B cell (primary cell): ENCODE data around the gene GRIP1. TPM values are rescaled to one million over a fixed set of nuclear protein-coding genes. Genes with fewer than 3 reads are reported as not detected.

ENCODE experiments used
- ATAC-seq: fragments of 200-7000 bp; cut with Tn5 transposase; one replicate; pipeline ENCODE4 v1.10.0; 2021; ENCODE audit warnings: low read depth, mild to moderate bottlenecking, moderate number of reproducible peaks, moderate library complexity
- CTCF ChIA-PET: fragments of 350-600 bp; sonication (Branson Sonifier 250); formaldehyde crosslinking; loops from one replicate; lab custom pipeline; 2021; ENCODE audit warnings: antibody characterized with exemption, inconsistent platforms; lab: Charles Lee
- POLR2A ChIA-PET: fragments of 350-600 bp; sonication (Branson Sonifier 250); formaldehyde crosslinking; loops from one replicate; lab custom pipeline; 2021; ENCODE audit warnings: antibody characterized with exemption; lab: Charles Lee
- DNase-seq: peaks from one replicate; pipeline ENCODE4 v3.0.0; 2013
- H2AFZ ChIP-seq: 2 replicates; pipeline ENCODE4 v1.6.1; 2012; ENCODE audit warnings: mild to moderate bottlenecking, low read depth, low read length; ENCODE audit not compliant: insufficient read depth, poor library complexity, severe bottlenecking
- H3K27ac ChIP-seq, 2 donors: 1 replicate in 1 of 2; 2 replicates in 1 of 2; pipeline ENCODE4 v1.5.1; 2012 to 2013; ENCODE audit warnings: low read length in 2 of 2, mild to moderate bottlenecking in 2 of 2, moderate library complexity in 1 of 2
- H3K27me3 ChIP-seq, 4 experiments: fragments of 200-600 bp in 1 of 4; sonication (generic) in 1 of 4; replicated peaks in 1 of 4; 1 replicate in 2 of 4; 2 replicates in 2 of 4; pipeline versions ENCODE4 v1.6.1 to v1.7.0; 2013 to 2016; ENCODE audit warnings: low read length in 3 of 4, mild to moderate bottlenecking in 2 of 4, mixed read lengths in 1 of 4, moderate library complexity in 1 of 4; ENCODE audit not compliant: insufficient read depth in 4 of 4, control insufficient read depth in 3 of 4; ENCODE audit errors: control extremely low read depth in 1 of 4
- H3K36me3 ChIP-seq, 2 experiments: replicated peaks in 1 of 2; 1 replicate in 1 of 2; 2 replicates in 1 of 2; pipeline versions ENCODE4 v1.6.1 to v1.7.1; 2013; ENCODE audit warnings: low read length in 1 of 2; ENCODE audit not compliant: insufficient read depth in 2 of 2, control insufficient read depth in 1 of 2; ENCODE audit errors: control extremely low read depth in 1 of 2, extremely low read depth in 1 of 2
- H3K4me1 ChIP-seq, 2 donors: fragments of 200-600 bp in 1 of 2; sonication (generic) in 1 of 2; 1 replicate in 1 of 2; 2 replicates in 1 of 2; pipeline versions ENCODE4 v1.5.1 to v1.6.1; 2013 to 2017; ENCODE audit warnings: low read length in 2 of 2; ENCODE audit not compliant: control insufficient read depth in 2 of 2, insufficient read depth in 2 of 2
- H3K4me2 ChIP-seq: replicated peaks from 2 replicates; pipeline ENCODE3; 2012; ENCODE audit warnings: mild to moderate bottlenecking, low read depth, low read length; ENCODE audit not compliant: poor library complexity, severe bottlenecking
- H3K4me3 ChIP-seq, 5 experiments: fragments of 200-600 bp in 1 of 5; sonication (generic) in 1 of 5; 1 replicate in 3 of 5; 2 replicates in 2 of 5; pipeline versions ENCODE4 v1.5.1 to v1.7.0; 2011 to 2016; ENCODE audit warnings: low read length in 4 of 5, mild to moderate bottlenecking in 4 of 5, low read depth in 2 of 5, control low read depth in 1 of 5, moderate library complexity in 1 of 5; ENCODE audit not compliant: insufficient read depth in 1 of 5; ENCODE audit errors: control extremely low read depth in 1 of 5, extremely low read depth in 1 of 5
- H3K79me2 ChIP-seq: fragments of 200-600 bp; sonication (generic); one replicate; pipeline ENCODE4 v1.6.0; 2016; ENCODE audit warnings: low read length; ENCODE audit not compliant: control insufficient read depth, insufficient read depth
- H3K9ac ChIP-seq: fragments of 200-600 bp; sonication (generic); 2 replicates; pipeline ENCODE4 v1.6.1; 2017; ENCODE audit warnings: mild to moderate bottlenecking, low read length, moderate library complexity
- H3K9me3 ChIP-seq, 3 donors: one replicate each; pipeline versions ENCODE4 v1.6.1 to v1.7.1; 2013; ENCODE audit warnings: low read length in 2 of 3; ENCODE audit not compliant: control insufficient read depth in 2 of 3, insufficient read depth in 1 of 3; ENCODE audit errors: control extremely low read depth in 1 of 3
- H4K20me1 ChIP-seq: 2 replicates; pipeline ENCODE4 v1.6.0; 2012; ENCODE audit warnings: mild to moderate bottlenecking, low read length; ENCODE audit not compliant: insufficient read depth, control insufficient read depth, poor library complexity, severe bottlenecking
- H3K27ac Mint-ChIP-seq: one replicate; pipeline ENCODE4 v1.8.0; 2021; ENCODE audit warnings: mixed read lengths
- H3K27me3 Mint-ChIP-seq: one replicate; pipeline ENCODE4 v1.8.0; 2021; ENCODE audit warnings: mixed read lengths
- H3K4me1 Mint-ChIP-seq: one replicate; pipeline ENCODE4 v1.8.0; 2021; ENCODE audit warnings: mixed read lengths
- H3K4me3 Mint-ChIP-seq: one replicate; pipeline ENCODE4 v1.8.0; 2021; ENCODE audit warnings: mixed read lengths
- H3K9me3 Mint-ChIP-seq: one replicate; pipeline ENCODE4 v1.8.0; 2022; ENCODE audit warnings: mixed read lengths; ENCODE audit not compliant: insufficient read depth
- EZH2 ChIP-seq: IDR thresholded peaks from 2 replicates; pipeline ENCODE4 v1.6.1; 2012; ENCODE audit warnings: borderline replicate concordance, low read depth, mild to moderate bottlenecking, moderate library complexity, low read length; ENCODE audit not compliant: insufficient read depth, poor library complexity, severe bottlenecking
- WGBS: methylation state at CpG from one replicate; pipeline ENCODE4 v1.1.5; 2013; ENCODE audit warnings: missing lambda C conversion rate; ENCODE audit not compliant: insufficient coverage; 5-methylcytosine and 5-hydroxymethylcytosine counted together
- intact Hi-C: fragments of 100-400 bp; cut with micrococcal nuclease; formaldehyde crosslinking; loops from one replicate; pipeline ENCODE4 v1.10.0; 2022
- polyA plus RNA-seq: library from polyadenylated mRNA; depleted of rRNA; stranded (reverse); fragments of >200 nt; gene quantifications from 2 replicates; pipeline ENCODE4 v1.2.3, GENCODE V29; 2012
- total RNA-seq, 2 donors: library from RNA; stranded (reverse); fragments of 120-200 nt in 1 of 2; gene quantifications; 1 replicate in 1 of 2; 2 replicates in 1 of 2; pipeline versions ENCODE4 v1.2.3 to v1.2.4, GENCODE V29; 2013 to 2022
- TF ChIP-seq, protein P1 (sequence below): fragments of 200-600 bp; IDR thresholded peaks from one replicate; pipeline ENCODE4 v1.8.0; 2022; ENCODE audit warnings: antibody characterized with exemption, mild to moderate bottlenecking

The GRIP1 gene
- total and polyA plus RNA-seq, 2 donors (not counting 1 experiment from before 2014, with no cell fraction given): 0.22 TPM; not detected in 1

DNA sequence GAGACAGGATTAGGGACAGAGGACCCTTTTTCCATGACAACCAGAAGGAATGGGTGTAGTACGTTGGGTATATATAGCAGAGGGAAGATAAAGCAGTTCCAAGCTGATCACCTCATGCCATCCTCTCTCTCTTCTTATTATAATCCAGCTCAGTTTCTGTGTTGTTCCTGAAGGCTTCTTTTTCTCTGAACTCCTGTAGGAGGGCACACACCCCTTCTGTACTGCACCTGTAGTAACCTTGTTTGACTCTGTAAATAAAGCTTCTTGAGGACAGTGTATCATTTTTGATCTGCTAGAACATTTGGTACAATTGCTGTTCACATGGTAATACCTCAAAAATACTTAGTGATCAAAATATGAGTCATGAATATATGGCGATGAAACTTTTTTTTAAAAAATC lies 343.1 kb downstream of the GRIP1 start:
- Histone ChIP-seq H3K36me3 (peaks cover 9 to 32% of the 10 kb centered on the region in 2 experiments), H3K9ac (no peak overlapping the region), H2AFZ (no peak overlapping the region), H3K4me3 (no peak overlapping the region), H3K79me2 (no peaks in the 10 kb centered on the region), H3K9me3 (peaks cover 0 to 6% (median 4%) of the 10 kb centered on the region in 3 donors), H3K27ac (no peak overlapping the region), H3K4me1 (no peaks in the 10 kb centered on the region), H3K4me2 (no peak overlapping the region), H3K27me3 (no peaks in the 10 kb centered on the region), H4K20me1 (no peaks in the 10 kb centered on the region)
- intact Hi-C loops: no loop called here
- POLR2A ChIA-PET: no interaction called here
- DNase-seq (no peak), ATAC-seq (no peak)
- H3K9me3 Mint-ChIP-seq: peaks cover 2% of the 10 kb centered on the region
- no peak overlapping the region for H3K27ac Mint-ChIP-seq
- WGBS: no CpG with 5 or more reads among the region's 2 CpGs
- no peak for TF ChIP-seq EZH2
- TF ChIP-seq, protein P1, sequence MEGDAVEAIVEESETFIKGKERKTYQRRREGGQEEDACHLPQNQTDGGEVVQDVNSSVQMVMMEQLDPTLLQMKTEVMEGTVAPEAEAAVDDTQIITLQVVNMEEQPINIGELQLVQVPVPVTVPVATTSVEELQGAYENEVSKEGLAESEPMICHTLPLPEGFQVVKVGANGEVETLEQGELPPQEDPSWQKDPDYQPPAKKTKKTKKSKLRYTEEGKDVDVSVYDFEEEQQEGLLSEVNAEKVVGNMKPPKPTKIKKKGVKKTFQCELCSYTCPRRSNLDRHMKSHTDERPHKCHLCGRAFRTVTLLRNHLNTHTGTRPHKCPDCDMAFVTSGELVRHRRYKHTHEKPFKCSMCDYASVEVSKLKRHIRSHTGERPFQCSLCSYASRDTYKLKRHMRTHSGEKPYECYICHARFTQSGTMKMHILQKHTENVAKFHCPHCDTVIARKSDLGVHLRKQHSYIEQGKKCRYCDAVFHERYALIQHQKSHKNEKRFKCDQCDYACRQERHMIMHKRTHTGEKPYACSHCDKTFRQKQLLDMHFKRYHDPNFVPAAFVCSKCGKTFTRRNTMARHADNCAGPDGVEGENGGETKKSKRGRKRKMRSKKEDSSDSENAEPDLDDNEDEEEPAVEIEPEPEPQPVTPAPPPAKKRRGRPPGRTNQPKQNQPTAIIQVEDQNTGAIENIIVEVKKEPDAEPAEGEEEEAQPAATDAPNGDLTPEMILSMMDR: no peak
- H3K27me3 Mint-ChIP-seq: no peaks in the 10 kb centered on the region
- no peak overlapping the region for H3K4me3 Mint-ChIP-seq
- CTCF ChIA-PET: no interaction called here
- no peaks in the 10 kb centered on the region for H3K4me1 Mint-ChIP-seq

GRCh38 chr12:66331814-66332213 lies 347.1 kb downstream of the GRIP1 start:
- H3K4me2 ChIP-seq: no peak overlapping the region
- no peaks in the 10 kb centered on the region for H3K4me1 ChIP-seq
- no peak overlapping the region for H3K27ac ChIP-seq
- CTCF ChIA-PET: no interaction called here
- ATAC-seq (no peak), DNase-seq (no peak)
- H3K27me3 ChIP-seq: no peaks in the 10 kb centered on the region
- no peak overlapping the region for H3K4me3 Mint-ChIP-seq
- WGBS: 100% methylated on average over 1 of the region's 1 CpG
- no peaks in the 10 kb centered on the region for H4K20me1 ChIP-seq
- H3K4me1 Mint-ChIP-seq: no peaks in the 10 kb centered on the region
- no peaks in the 10 kb centered on the region for H3K79me2 ChIP-seq
- H3K27me3 Mint-ChIP-seq: no peaks in the 10 kb centered on the region
- H3K4me3 ChIP-seq: no peak overlapping the region
- H3K9me3 Mint-ChIP-seq: no peaks in the 10 kb centered on the region
- peaks cover 0 to 18% of the 10 kb centered on the region in 2 experiments for H3K36me3 ChIP-seq
- H2AFZ ChIP-seq: no peak overlapping the region
- H3K9ac ChIP-seq: no peak overlapping the region
- TF ChIP-seq, protein P1: no peak
- no peak for TF ChIP-seq EZH2
- H3K9me3 ChIP-seq: no peaks in the 10 kb centered on the region
- intact Hi-C loops: no loop called here
- POLR2A ChIA-PET: interaction anchor here (0.6 kb wide), 1 partner anchor 156 kb away, joined by 3 read pairs; no protein-coding TSS in a partner anchor
- no peak overlapping the region for H3K27ac Mint-ChIP-seq
